H1 (cell line): ENCODE measurements around the gene RBM43.

Experiments used
- CREB1 ChIP-seq: IDR thresholded peaks from 2 replicates; pipeline ENCODE4 v1.6.1; 2012; ENCODE audit warnings: inconsistent platforms
- SP1 ChIP-seq: IDR thresholded peaks from 2 replicates; pipeline ENCODE4 v1.6.1; 2011; ENCODE audit warnings: low read depth, low read length

DNA sequence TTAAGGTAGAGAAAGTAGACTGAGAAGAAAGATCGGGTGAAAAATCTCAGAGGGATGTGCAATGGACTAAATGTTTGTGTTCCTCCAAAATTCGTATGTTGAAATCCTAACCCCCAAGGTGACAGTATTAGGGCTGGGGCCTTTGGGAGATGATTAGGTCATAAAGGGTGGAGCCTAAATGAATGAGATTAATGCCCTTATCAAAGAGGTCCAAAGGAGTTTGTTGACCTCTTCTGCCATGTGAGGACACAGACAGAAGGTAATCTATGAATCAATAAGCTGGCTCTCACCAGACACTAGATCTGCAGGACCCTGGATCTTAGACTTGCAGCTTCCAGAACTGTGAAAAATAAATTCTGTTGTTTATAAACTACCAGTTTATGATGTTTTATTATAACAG is 30.5 kb upstream of the RBM43 start:
- no peak for TF ChIP-seq SP1
- TF ChIP-seq CREB1 = no peak
